ENCODE results near the gene MMADHC. TPM values are rescaled to one million over a fixed set of nuclear protein-coding genes. Genes with fewer than 3 reads are reported as not detected.
"Not testable (repeated sequence)": the region's sequence is repeated elsewhere in the genome, so short reads cannot be mapped to it uniquely, and the experiment has no call there.

Gene MMADHC
- total and polyA plus RNA-seq, 9 donors = 67.0 to 81.0 (median 73.5) TPM

DNA sequence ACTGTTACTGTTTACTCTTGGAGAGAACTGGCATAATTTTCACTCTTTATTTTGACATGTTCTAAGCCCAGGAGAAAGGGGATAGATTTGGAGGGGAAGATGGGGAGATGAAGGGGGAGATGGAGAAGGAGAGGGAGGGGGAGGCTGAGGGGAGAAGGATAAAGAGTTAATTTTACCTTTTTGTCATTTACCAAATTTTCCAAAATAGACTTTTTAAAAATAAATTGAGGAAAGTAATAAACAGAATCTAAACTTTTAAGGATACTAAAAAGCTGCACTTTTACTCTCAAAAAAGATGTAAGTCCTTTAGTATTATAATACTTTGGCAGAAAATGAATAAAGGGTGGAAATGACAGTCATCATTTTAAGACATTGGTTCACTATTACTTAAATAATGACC lies 12.3 kb downstream of the MMADHC start:
- no peak for DNase-seq
- Histone ChIP-seq H3K9me3 (no peaks in the 10 kb centered on the region), H3K4me3 (no peak overlapping the region), H3K4me1 (ENCODE audit: insufficient read depth) (no peaks in the 10 kb centered on the region), H3K27ac (no peak overlapping the region), H3K27me3 (no peaks in the 10 kb centered on the region), H3K36me3 (no peaks in the 10 kb centered on the region)
- intact Hi-C loops (cut with DNase I) = no loop called here
- TF ChIP-seq EP300 (IDR thresholded peaks at IDR 0.05) (no peak), POLR2A (IDR thresholded peaks at IDR 0.05) (no peak)
- TF ChIP-seq, protein P1, sequence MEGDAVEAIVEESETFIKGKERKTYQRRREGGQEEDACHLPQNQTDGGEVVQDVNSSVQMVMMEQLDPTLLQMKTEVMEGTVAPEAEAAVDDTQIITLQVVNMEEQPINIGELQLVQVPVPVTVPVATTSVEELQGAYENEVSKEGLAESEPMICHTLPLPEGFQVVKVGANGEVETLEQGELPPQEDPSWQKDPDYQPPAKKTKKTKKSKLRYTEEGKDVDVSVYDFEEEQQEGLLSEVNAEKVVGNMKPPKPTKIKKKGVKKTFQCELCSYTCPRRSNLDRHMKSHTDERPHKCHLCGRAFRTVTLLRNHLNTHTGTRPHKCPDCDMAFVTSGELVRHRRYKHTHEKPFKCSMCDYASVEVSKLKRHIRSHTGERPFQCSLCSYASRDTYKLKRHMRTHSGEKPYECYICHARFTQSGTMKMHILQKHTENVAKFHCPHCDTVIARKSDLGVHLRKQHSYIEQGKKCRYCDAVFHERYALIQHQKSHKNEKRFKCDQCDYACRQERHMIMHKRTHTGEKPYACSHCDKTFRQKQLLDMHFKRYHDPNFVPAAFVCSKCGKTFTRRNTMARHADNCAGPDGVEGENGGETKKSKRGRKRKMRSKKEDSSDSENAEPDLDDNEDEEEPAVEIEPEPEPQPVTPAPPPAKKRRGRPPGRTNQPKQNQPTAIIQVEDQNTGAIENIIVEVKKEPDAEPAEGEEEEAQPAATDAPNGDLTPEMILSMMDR (IDR thresholded peaks at IDR 0.05) = no peak

DNA sequence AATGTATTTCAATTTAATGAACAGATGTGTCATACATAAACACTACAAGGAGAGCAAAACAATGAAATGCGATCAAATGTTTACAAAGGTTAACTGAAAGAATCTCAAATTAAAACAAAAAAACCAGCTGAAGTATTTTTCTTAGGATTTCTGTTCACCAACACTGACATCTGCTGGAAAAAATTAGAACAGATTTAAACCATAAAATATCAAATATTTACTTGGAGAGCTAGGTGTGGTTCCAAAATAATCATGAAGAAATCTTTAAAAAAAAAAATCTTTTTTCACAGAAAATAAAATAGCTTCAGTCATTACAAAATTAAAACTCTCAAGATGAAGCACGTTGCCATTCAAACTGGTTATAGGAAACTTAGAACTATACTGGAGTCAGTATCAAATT lies 13.8 kb downstream of the MMADHC start:
- no peaks in the 10 kb centered on the region for H3K36me3 ChIP-seq
- H3K27ac ChIP-seq = no peak overlapping the region
- 18 to 28% (median 20%) methylated on average over 2 of the region's 2 CpGs for WGBS, 3 donors
- TF ChIP-seq POLR2A (IDR thresholded peaks at IDR 0.05) (no peak), EP300 (IDR thresholded peaks at IDR 0.05) (no peak)
- TF ChIP-seq, protein P1 (IDR thresholded peaks at IDR 0.05) = no peak
- no peaks in the 10 kb centered on the region for H3K27me3 ChIP-seq
- H3K4me1 ChIP-seq (ENCODE audit: insufficient read depth) = no peaks in the 10 kb centered on the region
- DNase-seq = no peak
- no peak overlapping the region for H3K4me3 ChIP-seq
- no peaks in the 10 kb centered on the region for H3K9me3 ChIP-seq
- intact Hi-C loops (cut with DNase I) = no loop called here

DNA sequence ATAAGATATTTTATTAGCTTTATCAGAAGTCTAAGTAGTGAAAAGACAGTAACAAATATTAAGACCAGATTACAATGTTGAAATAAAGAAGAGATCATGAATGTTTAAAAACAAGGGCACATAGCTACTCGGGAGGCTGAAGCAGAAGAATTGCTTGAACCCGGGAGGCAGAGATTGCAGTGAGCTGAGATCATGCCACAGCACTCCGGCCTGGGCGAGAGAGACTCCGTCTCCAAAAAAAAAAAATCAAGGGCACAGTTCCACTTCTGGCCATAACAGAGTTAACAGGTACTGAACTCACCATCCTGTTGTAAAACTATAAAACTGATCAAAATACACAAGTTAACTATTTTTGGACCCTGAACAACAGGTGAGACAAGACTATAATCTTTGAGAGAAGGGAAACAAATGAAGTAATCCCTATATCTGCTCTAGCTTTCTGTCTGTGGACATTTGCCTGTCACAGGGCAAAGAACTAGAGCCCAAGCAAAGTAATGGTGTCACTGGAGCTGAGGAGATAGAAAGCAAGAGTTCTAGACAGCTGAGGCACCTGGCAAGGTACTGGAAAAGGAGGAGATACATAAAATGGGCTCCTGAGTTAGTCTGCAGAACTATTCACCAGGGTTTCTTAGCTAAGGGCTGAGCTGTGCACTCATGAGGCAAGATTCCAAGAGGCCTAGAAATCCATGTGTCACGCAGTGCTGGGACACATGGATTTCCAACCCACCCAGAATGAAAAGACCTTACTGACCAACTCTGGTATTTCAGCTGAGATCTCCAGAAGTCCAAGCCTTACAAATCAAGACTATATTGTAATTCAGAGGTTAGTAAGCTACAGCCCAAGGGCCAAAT lies 15.2 kb downstream of the MMADHC start:
- TF ChIP-seq, protein P1 (IDR thresholded peaks at IDR 0.05) = no peak
- TF ChIP-seq POLR2A (IDR thresholded peaks at IDR 0.05) (no peak), EP300 (IDR thresholded peaks at IDR 0.05) (no peak)
- Histone ChIP-seq H3K4me1 (ENCODE audit: insufficient read depth) (no peaks in the 10 kb centered on the region), H3K36me3 (no peaks in the 10 kb centered on the region), H3K27ac (no peak overlapping the region), H3K27me3 (no peaks in the 10 kb centered on the region), H3K4me3 (no peak overlapping the region), H3K9me3 (no peaks in the 10 kb centered on the region)
- no peak for DNase-seq
- intact Hi-C loops (cut with DNase I) = no loop called here
- WGBS, 3 donors = 68 to 77% (median 73%) methylated on average over 6 of the region's 6 CpGs

DNA sequence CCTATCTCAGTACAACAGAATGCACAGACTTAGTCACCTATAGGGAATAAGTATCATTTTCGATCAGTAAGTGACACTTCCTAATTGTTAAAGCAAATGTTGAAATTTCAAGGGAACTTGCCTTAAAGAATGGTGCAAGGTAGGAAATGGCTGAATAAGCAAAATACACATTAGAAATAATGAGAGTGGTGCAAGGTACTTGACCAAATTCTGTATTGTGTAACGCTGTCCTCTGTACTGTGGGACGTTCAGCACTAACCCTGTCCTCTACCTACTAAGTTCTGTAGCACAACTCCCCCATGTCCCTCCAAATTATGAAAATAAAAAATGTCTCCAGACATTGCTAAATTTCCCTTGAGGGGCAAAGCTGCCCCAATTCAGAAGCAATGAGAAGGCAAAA lies 19.4 kb downstream of the MMADHC start:
- no peak for TF ChIP-seq EP300 (IDR thresholded peaks at IDR 0.05)
- no peaks in the 10 kb centered on the region for H3K4me1 ChIP-seq (ENCODE audit: insufficient read depth)
- no peak overlapping the region for H3K27ac ChIP-seq
- 92 to 95% (median 94%) methylated on average over 3 of the region's 3 CpGs for WGBS, 3 donors
- no peak overlapping the region for H3K4me3 ChIP-seq
- H3K36me3 ChIP-seq = no peaks in the 10 kb centered on the region
- no peaks in the 10 kb centered on the region for H3K9me3 ChIP-seq
- intact Hi-C loops (cut with DNase I) = loop anchor here in 2 of 4 donors (10.0 kb wide), 1 partner anchor 553 kb away; no protein-coding TSS in a partner anchor
- H3K27me3 ChIP-seq = no peaks in the 10 kb centered on the region
- DNase-seq = no peak

DNA sequence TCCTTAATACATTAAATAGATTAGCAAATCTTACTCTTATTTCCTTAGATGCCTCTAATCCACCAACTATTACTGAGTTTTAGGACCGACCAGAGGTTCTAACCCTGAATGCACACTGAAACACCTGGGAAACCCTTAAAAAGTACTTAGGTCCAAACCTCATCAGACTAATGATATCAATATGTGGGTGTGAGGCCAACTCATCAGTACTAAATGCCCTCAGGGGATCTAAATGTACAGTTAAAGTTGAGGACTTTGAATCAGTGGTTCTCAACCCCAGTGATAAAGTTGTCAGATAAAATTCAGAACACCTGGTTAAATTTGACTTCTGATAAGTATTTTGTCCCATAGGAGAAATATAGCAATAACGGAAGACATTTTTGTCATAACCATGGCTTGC lies 20.9 kb downstream of the MMADHC start:
- intact Hi-C loops (cut with DNase I) = loop anchor here in 2 of 4 donors (10.0 kb wide), 1 partner anchor 552 kb away; no protein-coding TSS in a partner anchor
- 86 to 96% (median 91%) methylated on average over 2 of the region's 2 CpGs for WGBS, 3 donors
- TF ChIP-seq, protein P1 (IDR thresholded peaks at IDR 0.05) = no peak
- TF ChIP-seq POLR2A (IDR thresholded peaks at IDR 0.05) (no peak), EP300 (IDR thresholded peaks at IDR 0.05) (no peak)

DNA sequence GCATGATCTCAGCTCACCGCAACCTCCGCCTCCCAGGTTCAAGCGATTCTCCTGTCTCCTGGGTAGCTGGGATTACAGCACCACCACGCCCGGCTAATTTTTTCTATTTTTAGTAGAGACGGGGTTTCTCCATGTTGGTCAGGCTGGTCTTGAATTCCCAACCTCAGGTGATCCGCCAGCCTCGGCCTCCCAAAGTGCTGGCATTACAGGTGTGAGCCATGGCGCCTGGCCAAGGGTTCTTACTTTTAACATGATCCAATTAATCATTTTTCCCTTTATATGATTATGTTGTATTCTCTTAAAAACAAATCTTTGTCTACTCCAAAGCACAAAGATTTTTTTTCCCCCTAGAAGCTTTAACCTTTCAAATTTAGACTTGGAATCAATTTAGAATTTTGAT lies 21.9 kb downstream of the MMADHC start:
- not testable (repeated sequence) for H3K4me3 ChIP-seq; DNase-seq; H3K27me3 ChIP-seq; H3K36me3 ChIP-seq; H3K9me3 ChIP-seq; H3K27ac ChIP-seq; H3K4me1 ChIP-seq (ENCODE audit: insufficient read depth)
- WGBS, 3 donors = 93 to 95% (median 93%) methylated on average over 9 of the region's 9 CpGs
- intact Hi-C loops (cut with DNase I) = loop anchor here in 2 of 4 donors (10.0 kb wide), 1 partner anchor 551 kb away; no protein-coding TSS in a partner anchor

More for the DNA sequence above, 20.9 kb downstream of the MMADHC start:
- Histone ChIP-seq H3K27ac (no peak overlapping the region), H3K4me3 (no peak overlapping the region), H3K36me3 (no peaks in the 10 kb centered on the region), H3K9me3 (no peaks in the 10 kb centered on the region), H3K4me1 (ENCODE audit: insufficient read depth) (no peaks in the 10 kb centered on the region), H3K27me3 (no peaks in the 10 kb centered on the region)
- no peak for DNase-seq
